Measurements from ENCODE around the gene UBL3.

DNA sequence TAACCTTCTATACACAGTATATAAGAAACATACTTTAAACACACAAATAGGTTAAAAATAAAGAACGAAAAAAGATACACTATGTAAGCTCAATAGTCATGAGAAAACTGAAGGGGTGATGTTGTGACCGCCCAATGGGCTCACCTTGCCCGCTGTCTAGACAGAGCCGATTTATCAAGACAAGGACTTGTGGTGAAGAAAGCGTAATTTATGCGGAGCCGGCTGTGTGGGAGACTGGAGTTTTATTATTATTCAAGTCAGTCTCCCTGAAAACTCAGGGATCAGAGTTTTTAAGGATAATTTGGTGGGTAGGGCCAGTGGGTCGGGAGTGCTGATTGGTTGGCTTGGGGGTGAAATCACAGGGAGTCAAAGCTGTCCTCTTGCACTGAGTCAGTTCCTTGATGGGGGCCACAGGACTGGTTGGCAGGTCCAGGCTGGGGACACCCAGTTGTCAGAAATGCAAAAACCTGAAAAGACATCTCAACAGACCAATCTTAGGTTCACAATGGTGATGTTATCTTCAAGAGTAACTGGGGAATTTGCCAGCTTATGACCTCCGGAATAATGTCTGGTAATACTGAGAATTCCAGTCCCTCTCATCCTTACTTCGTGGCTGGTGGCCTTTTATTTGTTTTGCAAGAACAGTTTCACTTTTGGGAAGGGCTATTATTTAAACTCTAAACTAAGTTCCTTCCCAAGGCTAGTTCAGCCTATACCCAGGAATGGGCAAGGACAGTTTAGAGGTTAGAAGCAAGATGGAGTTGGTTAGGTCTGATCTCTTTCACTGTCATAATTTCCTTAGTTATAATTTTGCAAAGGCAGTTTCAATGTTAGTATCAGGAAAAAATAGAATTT is 96.6 kb downstream of the UBL3 start:
- no peak for TF ChIP-seq EZH2 (IDR thresholded peaks at IDR 0.05)
- no peak for TF ChIP-seq EZH2phosphoT487 (IDR thresholded peaks at IDR 0.05)
- TF ChIP-seq, protein P1, sequence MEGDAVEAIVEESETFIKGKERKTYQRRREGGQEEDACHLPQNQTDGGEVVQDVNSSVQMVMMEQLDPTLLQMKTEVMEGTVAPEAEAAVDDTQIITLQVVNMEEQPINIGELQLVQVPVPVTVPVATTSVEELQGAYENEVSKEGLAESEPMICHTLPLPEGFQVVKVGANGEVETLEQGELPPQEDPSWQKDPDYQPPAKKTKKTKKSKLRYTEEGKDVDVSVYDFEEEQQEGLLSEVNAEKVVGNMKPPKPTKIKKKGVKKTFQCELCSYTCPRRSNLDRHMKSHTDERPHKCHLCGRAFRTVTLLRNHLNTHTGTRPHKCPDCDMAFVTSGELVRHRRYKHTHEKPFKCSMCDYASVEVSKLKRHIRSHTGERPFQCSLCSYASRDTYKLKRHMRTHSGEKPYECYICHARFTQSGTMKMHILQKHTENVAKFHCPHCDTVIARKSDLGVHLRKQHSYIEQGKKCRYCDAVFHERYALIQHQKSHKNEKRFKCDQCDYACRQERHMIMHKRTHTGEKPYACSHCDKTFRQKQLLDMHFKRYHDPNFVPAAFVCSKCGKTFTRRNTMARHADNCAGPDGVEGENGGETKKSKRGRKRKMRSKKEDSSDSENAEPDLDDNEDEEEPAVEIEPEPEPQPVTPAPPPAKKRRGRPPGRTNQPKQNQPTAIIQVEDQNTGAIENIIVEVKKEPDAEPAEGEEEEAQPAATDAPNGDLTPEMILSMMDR (IDR thresholded peaks at IDR 0.05), result no peak

All from neural progenitor cell (in vitro differentiated cells).